HEK293 (cell line): Measurements from ENCODE around the gene DISC1.

Experiments
- CTCF ChIA-PET: fragments of 350-600 bp; formaldehyde crosslinking; extraction: SDS; loops from one replicate; lab custom pipeline; 2021; ENCODE audit warnings: antibody characterized with exemption; lab: Yijun Ruan, JAX
- POLR2A ChIA-PET: fragments of 300-600 bp; formaldehyde crosslinking; extraction: SDS; loops from one replicate; lab custom pipeline; 2020; ENCODE audit warnings: antibody characterized with exemption, inconsistent platforms; lab: Yijun Ruan, JAX
- H3K27ac ChIP-seq: fragments of 200-500 bp; sonication (Bioruptor generic); 2 replicates; pipeline ENCODE4 v1.5.1; 2014; ENCODE audit warnings: low read depth, low read length, control low read depth, inconsistent platforms; ENCODE audit errors: extremely low read depth
- H3K36me3 ChIP-seq, 2 experiments: fragments of 200-500 bp in 1 of 2; sonication (Bioruptor generic) in 1 of 2; 1 replicate in 1 of 2; 2 replicates in 1 of 2; pipeline ENCODE4 v1.5.1; 2014 to 2017; ENCODE audit warnings: inconsistent platforms in 2 of 2, low read length in 2 of 2; ENCODE audit not compliant: control insufficient read depth in 2 of 2, insufficient read depth in 1 of 2
- H3K4me1 ChIP-seq: fragments of 200-500 bp; sonication (Bioruptor generic); 2 replicates; pipeline ENCODE4 v1.5.1; 2014; ENCODE audit warnings: mild to moderate bottlenecking, low read length, inconsistent platforms; ENCODE audit not compliant: control insufficient read depth, insufficient read depth
- H3K4me3 ChIP-seq: 2 replicates; pipeline ENCODE4 v1.5.1; 2011; ENCODE audit warnings: low read depth, mild to moderate bottlenecking, control low read depth, low read length, moderate library complexity
- H3K9me3 ChIP-seq: fragments of 200-500 bp; sonication (Bioruptor generic); 2 replicates; pipeline ENCODE4 v1.5.1; 2014; ENCODE audit warnings: low read depth, low read length, inconsistent platforms; ENCODE audit not compliant: control insufficient read depth, insufficient read depth
- EGR2 ChIP-seq: fragments of 450-650 bp; formaldehyde crosslinking; IDR thresholded peaks from 2 replicates; pipeline ENCODE4 v1.5.1; 2016; ENCODE audit warnings: low read depth, missing biosample characterization, missing genetic modification characterization
- ELK4 ChIP-seq: IDR thresholded peaks from 2 replicates; pipeline ENCODE4 v1.6.1; 2011; ENCODE audit warnings: mild to moderate bottlenecking, low read depth, low read length, borderline replicate concordance
- GLI4 ChIP-seq: fragments of 450-650 bp; formaldehyde crosslinking; IDR thresholded peaks from 2 replicates; pipeline ENCODE4 v1.5.1; 2016; ENCODE audit warnings: missing biosample characterization, missing genetic modification characterization
- HOXC10 ChIP-seq: sonication (generic); formaldehyde crosslinking; IDR thresholded peaks from 2 replicates; pipeline ENCODE4 v1.8.1; 2023; ENCODE audit warnings: mild to moderate bottlenecking, missing genetic modification reagents
- KLF16 ChIP-seq: fragments of 450-650 bp; formaldehyde crosslinking; IDR thresholded peaks from 2 replicates; pipeline ENCODE4 v1.5.1; 2017; ENCODE audit warnings: missing biosample characterization, missing genetic modification characterization
- KLF17 ChIP-seq: fragments of 450-650 bp; formaldehyde crosslinking; IDR thresholded peaks from 2 replicates; pipeline ENCODE4 v1.5.1; 2016; ENCODE audit warnings: missing biosample characterization, missing genetic modification characterization
- KLF8 ChIP-seq: fragments of 450-650 bp; formaldehyde crosslinking; IDR thresholded peaks from 2 replicates; pipeline ENCODE4 v1.5.1; 2016; ENCODE audit warnings: missing biosample characterization, missing genetic modification characterization
- KLF9 ChIP-seq: fragments of 450-650 bp; formaldehyde crosslinking; IDR thresholded peaks from 2 replicates; pipeline ENCODE4 v1.5.1; 2016; ENCODE audit warnings: missing biosample characterization, missing genetic modification characterization, low read depth
- PRDM10 ChIP-seq: fragments of 450-650 bp; formaldehyde crosslinking; IDR thresholded peaks from 2 replicates; pipeline ENCODE4 v1.5.1; 2016; ENCODE audit warnings: missing biosample characterization, missing genetic modification characterization
- SCRT1 ChIP-seq: fragments of 450-650 bp; formaldehyde crosslinking; IDR thresholded peaks from 2 replicates; pipeline ENCODE4 v1.5.1; 2016; ENCODE audit warnings: missing biosample characterization, missing genetic modification characterization, borderline replicate concordance
- SP3 ChIP-seq: fragments of 450-650 bp; formaldehyde crosslinking; IDR thresholded peaks from 2 replicates; pipeline ENCODE4 v1.5.1; 2016; ENCODE audit warnings: missing biosample characterization, missing genetic modification characterization
- ZBTB21 ChIP-seq: fragments of 450-650 bp; formaldehyde crosslinking; IDR thresholded peaks from 2 replicates; pipeline ENCODE4 v1.5.1; 2017; ENCODE audit warnings: missing biosample characterization, missing genetic modification characterization
- ZFP37 ChIP-seq: fragments of 450-650 bp; formaldehyde crosslinking; IDR thresholded peaks from 2 replicates; pipeline ENCODE4 v1.5.1; 2016; ENCODE audit warnings: missing biosample characterization, missing genetic modification characterization
- ZNF114 ChIP-seq: fragments of 450-650 bp; formaldehyde crosslinking; IDR thresholded peaks from 2 replicates; pipeline ENCODE4 v1.5.0; 2017; ENCODE audit warnings: missing biosample characterization, missing genetic modification characterization
- ZNF18 ChIP-seq: fragments of 450-650 bp; formaldehyde crosslinking; IDR thresholded peaks from 2 replicates; pipeline ENCODE4 v1.5.1; 2016; ENCODE audit warnings: missing biosample characterization, missing genetic modification characterization
- ZNF184 ChIP-seq: fragments of 450-650 bp; IDR thresholded peaks from 2 replicates; pipeline ENCODE4 v1.5.1; 2018; ENCODE audit warnings: missing biosample characterization, mild to moderate bottlenecking, missing genetic modification characterization
- ZNF311 ChIP-seq: fragments of 450-650 bp; formaldehyde crosslinking; IDR thresholded peaks from 2 replicates; pipeline ENCODE4 v1.5.1; 2017; ENCODE audit warnings: missing biosample characterization, missing genetic modification characterization, borderline replicate concordance
- ZNF324 ChIP-seq: fragments of 450-650 bp; formaldehyde crosslinking; IDR thresholded peaks from 2 replicates; pipeline ENCODE4 v1.5.1; 2016; ENCODE audit warnings: missing biosample characterization, missing genetic modification characterization
- ZNF350 ChIP-seq: fragments of 450-650 bp; formaldehyde crosslinking; IDR thresholded peaks from 2 replicates; pipeline ENCODE4 v1.5.0; 2017; ENCODE audit warnings: missing biosample characterization, mild to moderate bottlenecking, missing genetic modification characterization
- ZNF416 ChIP-seq: fragments of 450-650 bp; formaldehyde crosslinking; IDR thresholded peaks from 2 replicates; pipeline ENCODE4 v1.5.1; 2016; ENCODE audit warnings: missing biosample characterization, missing genetic modification characterization
- ZNF426 ChIP-seq: fragments of 450-650 bp; formaldehyde crosslinking; IDR thresholded peaks from 2 replicates; pipeline ENCODE4 v1.5.1; 2017; ENCODE audit warnings: missing biosample characterization, missing genetic modification characterization, mild to moderate bottlenecking, inconsistent platforms, moderate library complexity
- ZNF596 ChIP-seq: fragments of 450-650 bp; IDR thresholded peaks from 2 replicates; pipeline ENCODE4 v1.5.0; 2018; ENCODE audit warnings: missing biosample characterization, mild to moderate bottlenecking, missing genetic modification characterization, moderate library complexity
- ZNF626 ChIP-seq: fragments of 450-650 bp; sonication (Bioruptor Pico); formaldehyde crosslinking; IDR thresholded peaks from 2 replicates; pipeline ENCODE4 v1.5.1; 2018; ENCODE audit warnings: missing biosample characterization, missing genetic modification characterization, inconsistent platforms
- ZNF629 ChIP-seq: fragments of 450-650 bp; formaldehyde crosslinking; IDR thresholded peaks from 2 replicates; pipeline ENCODE4 v1.5.1; 2017; ENCODE audit warnings: missing biosample characterization, missing genetic modification characterization
- ZSCAN5A ChIP-seq: fragments of 450-650 bp; formaldehyde crosslinking; IDR thresholded peaks from 2 replicates; pipeline ENCODE4 v1.5.1; 2016; ENCODE audit warnings: missing biosample characterization, missing genetic modification characterization
- TF ChIP-seq, protein P1 (sequence below): fragments of 450-650 bp; formaldehyde crosslinking; IDR thresholded peaks from 2 replicates; pipeline ENCODE4 v1.5.1; 2016; ENCODE audit warnings: missing biosample characterization, missing genetic modification characterization, low read depth

The DISC1 gene

GRCh38 chr1:231985296-231986023 is 358.9 kb downstream of the DISC1 start (continued):
- TF ChIP-seq ZNF596 (tag by site-specific recombination) (no peak), KLF17 (tag by site-specific recombination) (no peak), ELK4 (no peak), ZNF311 (tag by site-specific recombination) (no peak), KLF16 (tag by site-specific recombination) (no peak)

- CTCF ChIA-PET, result interaction anchor here (1.0 kb wide), 1 partner anchor 55 kb away, joined by 3 read pairs; no protein-coding TSS in a partner anchor
- H3K4me3 ChIP-seq, result no peak overlapping the region
- H3K27ac ChIP-seq, result peak overlapping the region; percentile 28
- peaks cover 24% of the 10 kb centered on the region for H3K4me1 ChIP-seq
- H3K9me3 ChIP-seq, result no peaks in the 10 kb centered on the region
- H3K36me3 ChIP-seq, result no peaks in the 10 kb centered on the region
- POLR2A ChIA-PET, result no interaction called here
- peak; percentile 22; the same call in 1 of the 2 replicates for TF ChIP-seq ZBTB21
- TF ChIP-seq ZNF18 (tag by site-specific recombination), result peak; percentile 73
- no peak for TF ChIP-seq ZNF626 (tag by site-specific recombination)
- TF ChIP-seq SCRT1 (tag by site-specific recombination), result peak; percentile 38; the same call in 1 of the 2 replicates
- TF ChIP-seq GLI4 (tag by site-specific recombination), result no peak
- TF ChIP-seq KLF8 (tag by site-specific recombination), result no peak
- TF ChIP-seq SP3 (tag by site-specific recombination), result no peak
- no peak for TF ChIP-seq ZNF426 (tag by site-specific recombination)
- TF ChIP-seq ZNF629, result peak; percentile 78
- TF ChIP-seq EGR2, result no peak
- no peak for TF ChIP-seq HOXC10 (CRISPR knock-in tag)
- TF ChIP-seq, protein P1, sequence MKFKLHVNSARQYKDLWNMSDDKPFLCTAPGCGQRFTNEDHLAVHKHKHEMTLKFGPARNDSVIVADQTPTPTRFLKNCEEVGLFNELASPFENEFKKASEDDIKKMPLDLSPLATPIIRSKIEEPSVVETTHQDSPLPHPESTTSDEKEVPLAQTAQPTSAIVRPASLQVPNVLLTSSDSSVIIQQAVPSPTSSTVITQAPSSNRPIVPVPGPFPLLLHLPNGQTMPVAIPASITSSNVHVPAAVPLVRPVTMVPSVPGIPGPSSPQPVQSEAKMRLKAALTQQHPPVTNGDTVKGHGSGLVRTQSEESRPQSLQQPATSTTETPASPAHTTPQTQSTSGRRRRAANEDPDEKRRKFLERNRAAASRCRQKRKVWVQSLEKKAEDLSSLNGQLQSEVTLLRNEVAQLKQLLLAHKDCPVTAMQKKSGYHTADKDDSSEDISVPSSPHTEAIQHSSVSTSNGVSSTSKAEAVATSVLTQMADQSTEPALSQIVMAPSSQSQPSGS, result no peak
- TF ChIP-seq ZNF324, result no peak
- no peak for TF ChIP-seq ZNF184
- no peak for TF ChIP-seq ZNF416 (tag by site-specific recombination)
- TF ChIP-seq KLF9, result no peak
- no peak for TF ChIP-seq PRDM10 (tag by site-specific recombination)
- no peak for TF ChIP-seq ZNF350
- no peak for TF ChIP-seq ZSCAN5A (tag by site-specific recombination)
- no peak for TF ChIP-seq ZFP37 (tag by site-specific recombination)
- no peak for TF ChIP-seq ZNF114 (tag by site-specific recombination)
These were observed 360.2 kb downstream of the DISC1 start for GRCh38 chr1:231986631-231987336.
